Erythroblast (primary cell): ENCODE results near the gene ING4.

Source experiments
- GATA1 ChIP-seq: IDR thresholded peaks from 2 replicates; pipeline ENCODE4 v1.6.1; 2011; ENCODE audit warnings: low read depth, mild to moderate bottlenecking, control low read depth, low read length, moderate library complexity
- POLR2A ChIP-seq: IDR thresholded peaks from 2 replicates; pipeline ENCODE4 v1.6.1; 2011; ENCODE audit warnings: mild to moderate bottlenecking, low read length

DNA sequence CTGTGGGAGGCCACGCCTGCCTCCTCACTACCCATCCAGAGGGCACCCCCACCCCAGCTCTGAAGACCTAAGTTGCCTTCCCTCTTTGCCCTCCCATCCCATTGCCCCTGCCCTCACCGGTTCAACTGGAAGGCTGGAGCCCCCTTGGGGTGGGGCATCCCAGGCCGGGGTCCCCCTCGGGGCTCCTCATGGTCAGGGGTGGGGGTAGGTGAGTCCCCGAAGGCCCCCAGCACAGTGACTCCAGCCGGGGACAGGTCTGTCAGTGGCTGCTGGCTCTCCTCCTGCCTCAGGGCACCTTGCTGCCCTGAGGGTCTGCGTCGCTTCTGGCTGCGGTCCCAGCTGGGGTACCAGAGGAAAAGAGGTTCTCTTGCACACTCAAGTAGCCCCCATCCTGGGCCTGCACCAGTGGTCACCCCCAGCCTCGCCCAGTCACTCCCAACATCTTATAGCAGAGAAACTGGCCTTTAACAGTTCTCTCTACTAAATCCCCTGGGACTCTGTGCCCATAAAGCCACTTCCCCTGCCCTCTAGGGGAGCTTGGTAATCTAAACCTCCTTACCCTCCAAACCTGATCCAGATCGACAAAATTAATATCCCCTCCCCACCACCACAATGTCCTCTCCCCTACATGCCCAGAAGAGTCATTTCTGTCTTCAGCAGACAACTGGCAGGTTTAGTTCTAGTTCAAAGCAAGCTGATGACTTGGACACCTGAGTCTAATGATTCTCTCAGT lies 32.6 kb upstream of the ING4 start:
- no peak for TF ChIP-seq POLR2A
- TF ChIP-seq GATA1: no peak
